Umbilical cord (tissue), 1 donor: ENCODE data around the gene CHD1L. TPM values are rescaled to one million over a fixed set of nuclear protein-coding genes. Genes with fewer than 3 reads are reported as not detected.

Source experiments
- total RNA-seq: library from RNA; depleted of rRNA; stranded (reverse); fragments of >200 nt; gene quantifications from one replicate; pipeline ENCODE4 v1.2.3, GENCODE V29; 2014; ENCODE audit warnings: low replicate concordance; ENCODE audit not compliant: insufficient read depth

Gene CHD1L
- total RNA-seq, 1 donor from 2014 or later: 10.1 TPM

Other genes with a start within 250 kb of the CHD1L start
- 32.0 TPM for gene PRKAB2, start 70.2 kb upstream of the CHD1L start, total RNA-seq
- 14.0 TPM for gene FMO5, start 17.3 kb upstream of the CHD1L start, total RNA-seq